Neural progenitor cell (in vitro differentiated cells): ENCODE data around the gene KIF26B. TPM values are rescaled to one million over a fixed set of nuclear protein-coding genes. Genes with fewer than 3 reads are reported as not detected.
A peak's percentile ranks its signal among the peaks of the same experiment; 100 is the strongest.

ENCODE experiments used
- DNase-seq: peaks from one replicate; pipeline ENCODE4 v3.0.0-alpha.2; 2016; ENCODE audit warnings: low spot score
- H2AFZ ChIP-seq: fragments of 200-600 bp; sonication (generic); replicated peaks from 2 replicates; pipeline ENCODE4 v1.6.1; 2016; ENCODE audit warnings: antibody characterized with exemption
- H3F3A ChIP-seq: fragments of 200-600 bp; sonication (generic); 2 replicates; pipeline ENCODE4 v1.6.1; 2016; ENCODE audit warnings: antibody characterized with exemption, low read depth
- H3K27ac ChIP-seq: fragments of 200-600 bp; sonication (generic); 2 replicates; pipeline ENCODE4 v1.5.1; 2016; ENCODE audit warnings: mild to moderate bottlenecking
- H3K27me3 ChIP-seq: fragments of 200-600 bp; sonication (generic); 2 replicates; pipeline ENCODE4 v1.6.1; 2016; ENCODE audit warnings: mild to moderate bottlenecking, moderate library complexity
- H3K36me3 ChIP-seq: fragments of 200-600 bp; sonication (generic); 2 replicates; pipeline ENCODE4 v1.5.1; 2016
- H3K4me1 ChIP-seq: fragments of 200-600 bp; sonication (generic); 2 replicates; pipeline ENCODE4 v1.6.1; 2016; ENCODE audit warnings: mixed run types
- H3K4me2 ChIP-seq: fragments of 200-600 bp; sonication (generic); 2 replicates; pipeline ENCODE4 v1.6.1; 2016
- H3K4me3 ChIP-seq: fragments of 200-600 bp; sonication (generic); 2 replicates; pipeline ENCODE4 v1.5.1; 2016
- H3K79me2 ChIP-seq: fragments of 200-600 bp; sonication (generic); 2 replicates; pipeline ENCODE4 v1.6.1; 2016; ENCODE audit warnings: low read depth
- H3K9ac ChIP-seq: fragments of 200-600 bp; sonication (generic); 2 replicates; pipeline ENCODE4 v1.6.1; 2016
- H3K9me3 ChIP-seq: fragments of 200-600 bp; sonication (generic); 2 replicates; pipeline ENCODE4 v1.5.1; 2016; ENCODE audit warnings: low read depth
- H4K20me1 ChIP-seq: fragments of 200-600 bp; sonication (generic); 2 replicates; pipeline ENCODE4 v1.6.1; 2016; ENCODE audit warnings: low read depth
- H3K27ac Mint-ChIP-seq: 3 replicates; pipeline ENCODE4 v1.8.0; 2021; ENCODE audit warnings: mixed read lengths
- H3K27me3 Mint-ChIP-seq: 2 replicates; pipeline ENCODE4 v1.8.0; 2022; ENCODE audit warnings: low read depth, mild to moderate bottlenecking, inconsistent platforms, moderate library complexity, mixed read lengths; ENCODE audit not compliant: insufficient read depth
- H3K36me3 Mint-ChIP-seq: 3 replicates; pipeline ENCODE4 v1.8.0; 2021; ENCODE audit warnings: mixed read lengths
- H3K4me1 Mint-ChIP-seq: 3 replicates; pipeline ENCODE4 v1.8.0; 2021; ENCODE audit warnings: mixed read lengths
- H3K4me3 Mint-ChIP-seq: 3 replicates; pipeline ENCODE4 v1.8.0; 2021; ENCODE audit warnings: mild to moderate bottlenecking, moderate library complexity, mixed read lengths
- H3K9me3 Mint-ChIP-seq: 3 replicates; pipeline ENCODE4 v1.8.0; 2020; ENCODE audit warnings: mixed read lengths
- EZH2 ChIP-seq: fragments of 200-600 bp; sonication (generic); IDR thresholded peaks from 2 replicates; pipeline ENCODE4 v1.6.1; 2017; ENCODE audit warnings: antibody characterized with exemption, mild to moderate bottlenecking, moderate library complexity
- EZH2phosphoT487 ChIP-seq: fragments of 200-600 bp; sonication (generic); IDR thresholded peaks from 2 replicates; pipeline ENCODE4 v1.6.1; 2017; ENCODE audit warnings: antibody characterized with exemption
- total RNA-seq: library from RNA; depleted of rRNA; stranded (reverse); fragments of >200 nt; gene quantifications from 2 replicates; pipeline ENCODE4 v1.2.3, GENCODE V29; 2015; ENCODE audit warnings: low replicate concordance
- TF ChIP-seq, protein P1 (sequence below): fragments of 200-600 bp; sonication (generic); IDR thresholded peaks from 2 replicates; pipeline ENCODE4 v1.5.1; 2017; ENCODE audit warnings: antibody characterized with exemption, mild to moderate bottlenecking

The KIF26B gene
- total RNA-seq, 1 donor from 2014 or later = 0.47 TPM

DNA sequence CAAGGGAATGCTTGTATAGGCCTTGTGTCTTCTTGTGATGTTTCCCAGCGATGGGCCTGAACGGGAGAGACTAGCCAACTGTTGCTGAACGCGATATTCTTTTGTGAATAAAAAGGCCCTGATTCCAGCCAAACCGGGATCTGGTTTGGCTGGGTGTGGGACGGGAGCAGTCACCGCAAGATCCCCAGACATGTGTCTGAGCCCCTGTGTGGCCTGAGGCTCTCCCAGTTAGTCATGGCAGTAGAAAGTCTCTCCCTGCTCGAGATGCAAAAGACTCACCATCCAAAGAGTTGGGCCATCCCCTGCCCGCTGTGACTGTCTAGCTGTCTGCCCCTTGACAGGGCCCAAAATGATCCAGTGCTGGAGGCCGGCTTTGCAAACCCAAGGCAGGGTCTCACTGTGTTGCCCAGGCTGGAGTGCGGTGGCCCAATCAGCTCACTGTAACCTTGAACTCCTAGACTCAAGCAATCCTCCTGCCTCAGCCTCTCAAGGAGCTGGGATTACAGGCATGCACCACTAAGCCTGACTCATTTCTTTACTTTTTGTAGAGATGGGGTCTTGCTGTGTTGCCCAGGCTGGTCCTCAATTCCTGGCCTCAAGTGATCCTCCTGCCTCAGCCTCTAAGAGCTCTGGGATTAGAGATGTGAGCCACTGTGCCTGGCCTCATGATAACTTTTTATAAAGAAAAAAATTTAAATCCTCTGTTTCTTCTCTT, 56.4 kb downstream of the KIF26B start:
- no peak overlapping the region for H2AFZ ChIP-seq
- TF ChIP-seq, protein P1, sequence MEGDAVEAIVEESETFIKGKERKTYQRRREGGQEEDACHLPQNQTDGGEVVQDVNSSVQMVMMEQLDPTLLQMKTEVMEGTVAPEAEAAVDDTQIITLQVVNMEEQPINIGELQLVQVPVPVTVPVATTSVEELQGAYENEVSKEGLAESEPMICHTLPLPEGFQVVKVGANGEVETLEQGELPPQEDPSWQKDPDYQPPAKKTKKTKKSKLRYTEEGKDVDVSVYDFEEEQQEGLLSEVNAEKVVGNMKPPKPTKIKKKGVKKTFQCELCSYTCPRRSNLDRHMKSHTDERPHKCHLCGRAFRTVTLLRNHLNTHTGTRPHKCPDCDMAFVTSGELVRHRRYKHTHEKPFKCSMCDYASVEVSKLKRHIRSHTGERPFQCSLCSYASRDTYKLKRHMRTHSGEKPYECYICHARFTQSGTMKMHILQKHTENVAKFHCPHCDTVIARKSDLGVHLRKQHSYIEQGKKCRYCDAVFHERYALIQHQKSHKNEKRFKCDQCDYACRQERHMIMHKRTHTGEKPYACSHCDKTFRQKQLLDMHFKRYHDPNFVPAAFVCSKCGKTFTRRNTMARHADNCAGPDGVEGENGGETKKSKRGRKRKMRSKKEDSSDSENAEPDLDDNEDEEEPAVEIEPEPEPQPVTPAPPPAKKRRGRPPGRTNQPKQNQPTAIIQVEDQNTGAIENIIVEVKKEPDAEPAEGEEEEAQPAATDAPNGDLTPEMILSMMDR = no peak
- TF ChIP-seq EZH2 = no peak
- no peak for TF ChIP-seq EZH2phosphoT487
- Mint-ChIP-seq H3K4me3 (no peak overlapping the region), H3K9me3 (peaks cover 38% of the 10 kb centered on the region), H3K27ac (no peak overlapping the region), H3K36me3 (peaks cover 8% of the 10 kb centered on the region), H3K4me1 (peaks cover 20% of the 10 kb centered on the region), H3K27me3 (peaks cover 2% of the 10 kb centered on the region)
- H3K9me3 ChIP-seq = no peaks in the 10 kb centered on the region
- H3F3A ChIP-seq = peaks cover 18% of the 10 kb centered on the region
- H3K4me1 ChIP-seq = peaks cover 26% of the 10 kb centered on the region
- H3K4me2 ChIP-seq = no peak overlapping the region
- no peaks in the 10 kb centered on the region for H4K20me1 ChIP-seq
- H3K79me2 ChIP-seq = no peaks in the 10 kb centered on the region
- no peak for DNase-seq
- H3K27me3 ChIP-seq = no peaks in the 10 kb centered on the region
- H3K9ac ChIP-seq = no peak overlapping the region
- no peak overlapping the region for H3K4me3 ChIP-seq
- no peak overlapping the region for H3K27ac ChIP-seq
- no peaks in the 10 kb centered on the region for H3K36me3 ChIP-seq

DNA sequence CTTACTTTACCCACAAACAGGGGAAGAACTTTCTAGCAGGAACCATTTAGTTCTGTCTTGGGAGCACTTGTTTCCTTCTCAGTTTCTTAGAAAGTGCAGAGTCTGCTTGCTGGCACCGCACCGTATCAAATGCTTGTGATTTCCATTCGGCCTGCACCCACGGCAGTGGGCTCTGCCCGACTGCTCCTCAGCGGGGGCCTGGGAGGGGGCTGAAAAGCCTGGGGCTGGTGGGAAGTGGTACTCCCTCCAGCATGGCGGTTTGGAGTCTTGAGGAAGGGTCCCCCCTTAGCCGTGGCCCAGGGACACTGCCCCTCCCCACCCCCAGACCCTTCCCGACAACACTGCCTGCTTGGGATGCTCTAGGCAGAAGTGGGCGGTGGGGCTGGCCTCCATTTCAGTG, 57.0 kb downstream of the KIF26B start:
- no peak overlapping the region for H3K27ac Mint-ChIP-seq
- H3K9ac ChIP-seq = no peak overlapping the region
- H3K4me1 ChIP-seq = peaks cover 26% of the 10 kb centered on the region
- no peak for TF ChIP-seq EZH2phosphoT487
- TF ChIP-seq EZH2 = no peak
- TF ChIP-seq, protein P1 = no peak
- no peak for DNase-seq
- H3K36me3 Mint-ChIP-seq = peaks cover 5% of the 10 kb centered on the region
- no peaks in the 10 kb centered on the region for H3K27me3 ChIP-seq
- H2AFZ ChIP-seq = no peak overlapping the region
- no peak overlapping the region for H3K4me3 Mint-ChIP-seq
- no peaks in the 10 kb centered on the region for H3K36me3 ChIP-seq
- H3F3A ChIP-seq = peaks cover 20% of the 10 kb centered on the region
- peaks cover 2% of the 10 kb centered on the region for H3K27me3 Mint-ChIP-seq
- no peak overlapping the region for H3K4me2 ChIP-seq
- peaks cover 25% of the 10 kb centered on the region for H3K4me1 Mint-ChIP-seq
- no peaks in the 10 kb centered on the region for H3K9me3 ChIP-seq
- H4K20me1 ChIP-seq = no peaks in the 10 kb centered on the region
- peaks cover 32% of the 10 kb centered on the region for H3K9me3 Mint-ChIP-seq
- H3K79me2 ChIP-seq = no peaks in the 10 kb centered on the region
- no peak overlapping the region for H3K4me3 ChIP-seq
- H3K27ac ChIP-seq = no peak overlapping the region

DNA sequence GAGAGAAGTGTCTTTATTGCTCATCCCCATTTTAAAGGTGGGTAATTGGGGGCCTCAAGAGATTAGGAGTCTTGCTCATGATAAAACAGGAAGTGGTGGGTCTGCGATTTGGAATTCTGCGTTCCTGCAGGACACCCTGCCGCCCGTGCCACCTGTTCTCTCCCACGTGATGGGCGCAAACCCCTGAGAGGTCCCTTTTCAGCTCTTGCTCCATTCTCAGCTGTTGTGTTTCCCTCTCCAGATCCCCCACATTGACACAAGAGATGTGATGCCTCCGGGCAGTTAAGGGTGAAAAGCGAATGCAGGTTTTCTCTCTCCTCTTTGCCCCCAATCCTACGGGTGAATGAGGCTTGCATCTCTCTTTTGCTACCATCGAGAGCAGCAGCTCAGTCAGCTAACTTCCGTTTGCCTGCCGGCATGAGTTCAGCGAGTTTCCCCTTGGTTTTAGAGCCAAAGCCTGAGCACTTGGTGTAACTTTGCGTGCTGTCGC, 57.5 kb downstream of the KIF26B start:
- TF ChIP-seq EZH2phosphoT487 (no peak), EZH2 (no peak)
- TF ChIP-seq, protein P1 = no peak
- H3K9me3 ChIP-seq = no peaks in the 10 kb centered on the region
- DNase-seq = no peak
- no peaks in the 10 kb centered on the region for H4K20me1 ChIP-seq
- H3K36me3 ChIP-seq = no peaks in the 10 kb centered on the region
- H3K4me3 Mint-ChIP-seq = no peak overlapping the region
- H3K27ac Mint-ChIP-seq = peak overlapping the region; percentile 50
- H3K36me3 Mint-ChIP-seq = peaks cover 2% of the 10 kb centered on the region
- no peak overlapping the region for H3K27ac ChIP-seq
- H3K4me1 Mint-ChIP-seq = peaks cover 29% of the 10 kb centered on the region
- no peaks in the 10 kb centered on the region for H3K79me2 ChIP-seq
- peaks cover 27% of the 10 kb centered on the region for H3K9me3 Mint-ChIP-seq
- peaks cover 29% of the 10 kb centered on the region for H3K4me1 ChIP-seq
- no peak overlapping the region for H3K9ac ChIP-seq
- H3K27me3 ChIP-seq = no peaks in the 10 kb centered on the region
- no peak overlapping the region for H2AFZ ChIP-seq
- no peak overlapping the region for H3K4me2 ChIP-seq
- peaks cover 4% of the 10 kb centered on the region for H3K27me3 Mint-ChIP-seq
- H3K4me3 ChIP-seq = no peak overlapping the region
- peaks cover 23% of the 10 kb centered on the region for H3F3A ChIP-seq
